Stimulated activated CD8-positive, alpha-beta memory T cell treated with anti-CD3 and anti-CD28 coated beads, Interleukin-4, amount 100 ng/mL, for 1 hour (primary cell): ENCODE measurements around the gene NCR2.

Source experiments
- DNase-seq, 2 donors: peaks; one replicate each; pipeline ENCODE4 v3.0.0-alpha.2; 2020; ENCODE audit warnings: low read depth in 2 of 2, low spot score in 1 of 2

NCR2 gene

DNA sequence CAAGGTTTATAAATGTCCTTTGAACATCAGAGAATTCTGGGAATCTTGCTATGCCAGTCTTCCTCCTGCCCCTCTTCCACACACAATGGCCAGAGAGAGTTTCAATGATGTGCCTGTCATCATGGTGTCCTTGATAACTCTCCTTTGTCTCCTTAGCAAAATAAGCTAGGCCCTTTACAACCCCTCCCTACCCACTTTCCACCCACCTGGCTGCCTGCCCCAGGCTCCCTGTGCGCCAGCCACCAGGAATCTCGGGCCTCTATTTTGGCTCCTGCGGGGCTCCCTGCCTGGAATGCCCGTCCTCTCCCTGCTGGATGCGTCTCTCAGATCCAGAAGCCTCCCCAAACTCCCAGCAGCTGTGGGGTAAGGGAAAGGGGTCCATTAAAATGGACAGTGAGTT is 60.9 kb downstream of the NCR2 start:
- no peak for DNase-seq

DNA sequence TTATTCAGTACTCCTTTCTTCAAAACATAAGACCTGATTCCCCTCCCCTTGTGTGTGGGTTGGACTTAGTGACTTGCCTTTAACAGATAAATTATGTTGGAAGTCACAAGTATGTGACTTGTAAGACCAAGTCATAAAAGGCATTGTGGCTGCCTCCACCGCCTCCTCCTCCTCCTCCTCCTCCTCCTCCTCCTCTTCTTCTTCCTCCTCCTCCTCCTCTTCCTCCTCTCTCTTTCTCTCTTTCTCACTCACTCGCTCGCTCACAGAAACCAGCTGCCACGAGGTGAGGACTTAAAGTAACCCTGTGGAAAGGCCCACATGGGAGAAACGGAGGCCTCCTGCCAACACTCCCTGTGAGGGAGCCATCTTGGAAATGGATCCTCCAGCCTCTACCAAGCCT is 64.0 kb downstream of the NCR2 start:
- no peak for DNase-seq
